Mesodermal cell (in vitro differentiated cells): ENCODE results near the gene MSI2.

Source experiments
- H3K27ac ChIP-seq: 2 replicates; pipeline ENCODE4 v1.7.0; 2013; ENCODE audit warnings: mild to moderate bottlenecking, low read depth, low read length, moderate library complexity; ENCODE audit not compliant: severe bottlenecking
- H3K36me3 ChIP-seq: 2 replicates; pipeline ENCODE4 v1.7.1; 2013; ENCODE audit warnings: mild to moderate bottlenecking, low read length, moderate library complexity; ENCODE audit not compliant: control insufficient read depth, insufficient read depth
- H3K4me1 ChIP-seq: one replicate; pipeline ENCODE4 v1.7.1; 2013; ENCODE audit warnings: mild to moderate bottlenecking, low read length; ENCODE audit not compliant: insufficient read depth, control insufficient read depth, poor library complexity, severe bottlenecking
- H3K4me3 ChIP-seq: 2 replicates; pipeline ENCODE4 v1.7.0; 2013; ENCODE audit warnings: low read length, control low read depth, mild to moderate bottlenecking; ENCODE audit not compliant: insufficient read depth, poor library complexity, severe bottlenecking; ENCODE audit errors: extremely low read depth
- H3K9me3 ChIP-seq: 2 replicates; pipeline ENCODE4 v1.7.1; 2013; ENCODE audit warnings: mild to moderate bottlenecking, low read length, moderate library complexity; ENCODE audit not compliant: control insufficient read depth
- WGBS, 2 experiments: methylation state at CpG; one replicate each; pipeline ENCODE4 v1.1.5; 2013; ENCODE audit warnings: missing lambda C conversion rate in 2 of 2; ENCODE audit not compliant: insufficient coverage in 2 of 2; 5-methylcytosine and 5-hydroxymethylcytosine counted together

The MSI2 gene

GRCh38 chr17:57705921-57706695, 449.8 kb downstream of the MSI2 start:
- Histone ChIP-seq H3K36me3 (no peaks in the 10 kb centered on the region), H3K9me3 (no peaks in the 10 kb centered on the region), H3K4me3 (no peak overlapping the region), H3K4me1 (peaks cover 11% of the 10 kb centered on the region), H3K27ac (no peak overlapping the region)
- 84 to 86% methylated on average over 9 to 10 of the region's 12 CpGs for WGBS, 2 experiments

- Histone ChIP-seq H3K27ac (no peak overlapping the region), H3K4me1 (peaks cover 11% of the 10 kb centered on the region), H3K9me3 (no peaks in the 10 kb centered on the region), H3K4me3 (no peak overlapping the region), H3K36me3 (no peaks in the 10 kb centered on the region)
- 92 to 94% methylated on average over 9 of the region's 9 CpGs for WGBS, 2 experiments
Observed at GRCh38 chr17:57706761-57707160, 450.4 kb downstream of the MSI2 start.

- H3K36me3 ChIP-seq: no peaks in the 10 kb centered on the region
- peak overlapping the region; percentile 54 for H3K27ac ChIP-seq
- 0 to 12% methylated on average over 2 to 6 of the region's 6 CpGs for whole genome bisulfite sequencing, 2 experiments
- no peaks in the 10 kb centered on the region for H3K9me3 ChIP-seq
- peaks cover 11% of the 10 kb centered on the region for H3K4me1 ChIP-seq
- no peak overlapping the region for H3K4me3 ChIP-seq
Observed at GRCh38 chr17:57707892-57708291, 451.6 kb downstream of the MSI2 start.

- Histone ChIP-seq H3K4me3 (no peak overlapping the region), H3K27ac (peak overlapping the region; percentile 54)
- WGBS, 2 experiments: 38 to 57% methylated on average over 1 to 2 of the region's 2 CpGs
Observed at GRCh38 chr17:57708410-57708809, 452.1 kb downstream of the MSI2 start.

GRCh38 chr17:57713140-57713539, 456.8 kb downstream of the MSI2 start:
- 95 to 97% methylated on average over 6 of the region's 7 CpGs for WGBS, 2 experiments
- no peak overlapping the region for H3K27ac ChIP-seq
- no peak overlapping the region for H3K4me3 ChIP-seq
- H3K36me3 ChIP-seq: no peaks in the 10 kb centered on the region
- no peaks in the 10 kb centered on the region for H3K9me3 ChIP-seq
- H3K4me1 ChIP-seq: peaks cover 2% of the 10 kb centered on the region

More at GRCh38 chr17:57708410-57708809, 452.1 kb downstream of the MSI2 start:
- H3K36me3 ChIP-seq: no peaks in the 10 kb centered on the region
- no peaks in the 10 kb centered on the region for H3K9me3 ChIP-seq
- peaks cover 11% of the 10 kb centered on the region for H3K4me1 ChIP-seq

- Histone ChIP-seq H3K36me3 (no peaks in the 10 kb centered on the region), H3K4me1 (no peaks in the 10 kb centered on the region), H3K9me3 (no peaks in the 10 kb centered on the region), H3K4me3 (no peak overlapping the region), H3K27ac (no peak overlapping the region)
- 82 to 89% methylated on average over 4 of the region's 7 CpGs for WGBS, 2 experiments
Observed at GRCh38 chr17:57714665-57715180, 458.4 kb downstream of the MSI2 start.

- no peaks in the 10 kb centered on the region for H3K9me3 ChIP-seq
- no peak overlapping the region for H3K4me3 ChIP-seq
- no CpG with 5 or more reads among the region's 1 CpG for WGBS, 2 experiments
- no peaks in the 10 kb centered on the region for H3K36me3 ChIP-seq
- H3K4me1 ChIP-seq: no peaks in the 10 kb centered on the region
- no peak overlapping the region for H3K27ac ChIP-seq
Observed at GRCh38 chr17:57715981-57716380, 459.7 kb downstream of the MSI2 start.

- Histone ChIP-seq H3K36me3 (no peaks in the 10 kb centered on the region), H3K4me3 (no peak overlapping the region), H3K4me1 (peaks cover 14% of the 10 kb centered on the region), H3K9me3 (no peaks in the 10 kb centered on the region), H3K27ac (no peak overlapping the region)
- 79 to 89% methylated on average over 3 to 6 of the region's 8 CpGs for WGBS, 2 experiments
Observed at GRCh38 chr17:57718878-57719277, 462.6 kb downstream of the MSI2 start.

- Histone ChIP-seq H3K27ac (no peak overlapping the region), H3K4me3 (no peak overlapping the region), H3K36me3 (no peaks in the 10 kb centered on the region), H3K4me1 (peaks cover 22% of the 10 kb centered on the region), H3K9me3 (no peaks in the 10 kb centered on the region)
- 100% methylated on average over 1 of the region's 2 CpGs for WGBS, 2 experiments
Observed at GRCh38 chr17:57720386-57721035, 464.2 kb downstream of the MSI2 start.

- H3K27ac ChIP-seq: no peak overlapping the region
- no peaks in the 10 kb centered on the region for H3K9me3 ChIP-seq
- peaks cover 22% of the 10 kb centered on the region for H3K4me1 ChIP-seq
- H3K36me3 ChIP-seq: no peaks in the 10 kb centered on the region
- no peak overlapping the region for H3K4me3 ChIP-seq
- WGBS, 2 experiments: 92 to 100% methylated on average over 2 to 3 of the region's 3 CpGs
Observed at GRCh38 chr17:57721967-57722703, 465.8 kb downstream of the MSI2 start.
